Muscle of leg (tissue), 11 donors: ENCODE measurements around the gene TGM2. TPM values are rescaled to one million over a fixed set of nuclear protein-coding genes. Genes with fewer than 3 reads are reported as not detected.

ENCODE experiments used
- DNase-seq: peaks from one replicate; pipeline ENCODE4 v3.0.0; 2013
- H3K27ac ChIP-seq: one replicate; pipeline ENCODE4 v1.5.1; 2013; ENCODE audit warnings: mild to moderate bottlenecking, low read length, control low read depth
- H3K27me3 ChIP-seq: one replicate; pipeline ENCODE4 v1.6.1; 2013; ENCODE audit warnings: low read length; ENCODE audit not compliant: control insufficient read depth, insufficient read depth
- H3K36me3 ChIP-seq: one replicate; pipeline ENCODE4 v1.6.1; 2013; ENCODE audit warnings: low read length; ENCODE audit not compliant: control insufficient read depth, insufficient read depth
- H3K4me1 ChIP-seq: one replicate; pipeline ENCODE4 v1.6.1; 2013; ENCODE audit warnings: low read length; ENCODE audit not compliant: control insufficient read depth, insufficient read depth
- H3K4me3 ChIP-seq: one replicate; pipeline ENCODE4 v1.5.1; 2013; ENCODE audit warnings: low read length, control low read depth
- H3K9me3 ChIP-seq: replicated peaks from 2 replicates; pipeline ENCODE4 v1.6.1; 2013; ENCODE audit warnings: low read depth, low read length; ENCODE audit not compliant: control insufficient read depth
- WGBS: methylation state at CpG from one replicate; pipeline ENCODE4 v1.1.5; 2013; ENCODE audit warnings: missing lambda C conversion rate; ENCODE audit not compliant: insufficient coverage; 5-methylcytosine and 5-hydroxymethylcytosine counted together
- polyA plus RNA-seq, 8 donors: library from polyadenylated mRNA; unstranded; fragments of 120-200 nt; gene quantifications; one replicate each; pipeline versions ENCODE4 v1.2.1 to v1.2.3, GENCODE V29; 2013; ENCODE audit warnings: inconsistent platforms in 1 of 8, low replicate concordance in 1 of 8; ENCODE audit not compliant: insufficient read length in 8 of 8, insufficient read depth in 1 of 8
- total RNA-seq: library from RNA; stranded (reverse); fragments of 120-200 nt; gene quantifications from one replicate; pipeline ENCODE4 v1.2.4, GENCODE V29; 2013

TGM2 gene
- total and polyA plus RNA-seq, 9 donors, result 10.1 to 40.9 (median 13.9) TPM

- no peaks in the 10 kb centered on the region for H3K27me3 ChIP-seq
- no peak overlapping the region for H3K4me3 ChIP-seq
- no peak for DNase-seq
- peaks cover 6% of the 10 kb centered on the region for H3K9me3 ChIP-seq
- no CpG with 5 or more reads among the region's 3 CpGs for WGBS
- peaks cover 17% of the 10 kb centered on the region for H3K4me1 ChIP-seq
- H3K27ac ChIP-seq, result no peak overlapping the region
- H3K36me3 ChIP-seq, result peaks cover 31% of the 10 kb centered on the region
Measured at GRCh38 chr20:38081575-38081974, 83.5 kb downstream of the TGM2 start.

GRCh38 chr20:38079353-38079752 lies 85.7 kb downstream of the TGM2 start:
- H3K4me1 ChIP-seq, result peaks cover 18% of the 10 kb centered on the region
- H3K27ac ChIP-seq, result no peak overlapping the region
- no peaks in the 10 kb centered on the region for H3K27me3 ChIP-seq
- H3K36me3 ChIP-seq, result peaks cover 21% of the 10 kb centered on the region
- no peak for DNase-seq
- peaks cover 6% of the 10 kb centered on the region for H3K9me3 ChIP-seq
- no CpG with 5 or more reads among the region's 3 CpGs for WGBS
- H3K4me3 ChIP-seq, result no peak overlapping the region

- H3K36me3 ChIP-seq, result peaks cover 21% of the 10 kb centered on the region
- 92% methylated on average over 2 of the region's 2 CpGs for WGBS
- H3K4me3 ChIP-seq, result no peak overlapping the region
- no peak for DNase-seq
- no peak overlapping the region for H3K27ac ChIP-seq
- peaks cover 6% of the 10 kb centered on the region for H3K9me3 ChIP-seq
- no peaks in the 10 kb centered on the region for H3K27me3 ChIP-seq
- H3K4me1 ChIP-seq, result peaks cover 22% of the 10 kb centered on the region
Measured at GRCh38 chr20:38078084-38078483, 87.0 kb downstream of the TGM2 start.

Other genes starting within 250 kb of the TGM2 start
- 14.1 TPM for gene TTI1, start 131.8 kb downstream of the TGM2 start, total RNA-seq
- gene TTI1, start 131.8 kb downstream of the TGM2 start, polyA plus RNA-seq, result 10 to 100 TPM; 13.5 to 20.4 (median 15.2) TPM
- gene RPRD1B, start 131.5 kb downstream of the TGM2 start, total RNA-seq, result 18.9 TPM
- gene RPRD1B, start 131.5 kb downstream of the TGM2 start, polyA plus RNA-seq, result 10 to 100 TPM; 21.4 to 30.4 (median 24.5) TPM
- gene KIAA1755, start 95.5 kb upstream of the TGM2 start, total RNA-seq, result 8.7 TPM
- 10 to 100 TPM in 4 of 8 donors, 1 to 10 TPM in 4; 5.0 to 19.6 (median 10.4) TPM for gene KIAA1755, start 95.5 kb upstream of the TGM2 start, polyA plus RNA-seq
- gene BPI, start 138.9 kb upstream of the TGM2 start, total RNA-seq, result 0.40 TPM
- gene BPI, start 138.9 kb upstream of the TGM2 start, polyA plus RNA-seq, result 1 to 10 TPM in 3 of 8 donors, under 1 TPM in 5; 0.45 to 2.7 (median 0.86) TPM
- gene LBP, start 181.2 kb upstream of the TGM2 start, total RNA-seq, result not detected
- under 1 TPM in 1 of 8 donors, not detected in 7; 0.08 TPM for gene LBP, start 181.2 kb upstream of the TGM2 start, polyA plus RNA-seq